Measurements from ENCODE around the gene SVEP1.

The SVEP1 gene

GRCh38 chr9:110344821-110345220 lies 234.7 kb downstream of the SVEP1 start:
- ChIA-PET POLR2A (no interaction called here), CTCF (no interaction called here)
- no peak for DNase-seq (ENCODE audit: extremely low spot score)
- no peak for TF ChIP-seq HDGF (IDR thresholded peaks at IDR 0.05; ENCODE audit: borderline replicate concordance)
- TF ChIP-seq CTBP1 (IDR thresholded peaks at IDR 0.05; ENCODE audit: borderline replicate concordance) = no peak
- no peak for TF ChIP-seq FOXK2 (IDR thresholded peaks at IDR 0.05)
- TF ChIP-seq FOXA1 (IDR thresholded peaks at IDR 0.05) = no peak
- no peak for TF ChIP-seq FOXM1 (IDR thresholded peaks at IDR 0.05; ENCODE audit: borderline replicate concordance)
- no peak for TF ChIP-seq L3MBTL2 (conservative IDR thresholded peaks at IDR 0.05)

GRCh38 chr9:110343551-110343950 lies 236.0 kb downstream of the SVEP1 start:
- TF ChIP-seq SP1 (IDR thresholded peaks at IDR 0.05) = no peak
- TF ChIP-seq FOXA1 (IDR thresholded peaks at IDR 0.05) = no peak
- no peak for TF ChIP-seq FOXK2 (IDR thresholded peaks at IDR 0.05)
- TF ChIP-seq SUZ12 (IDR thresholded peaks at IDR 0.05) = no peak
- TF ChIP-seq CTBP1 (IDR thresholded peaks at IDR 0.05; ENCODE audit: borderline replicate concordance) = no peak
- no peak for TF ChIP-seq FOXM1 (IDR thresholded peaks at IDR 0.05; ENCODE audit: borderline replicate concordance)
- TF ChIP-seq BHLHE40 (IDR thresholded peaks at IDR 0.05; ENCODE audit: borderline replicate concordance) = no peak
- no peak for TF ChIP-seq TARDBP (IDR thresholded peaks at IDR 0.05)
- no peak for TF ChIP-seq PKNOX1 (IDR thresholded peaks at IDR 0.05)
- TF ChIP-seq ARNT (IDR thresholded peaks at IDR 0.05) = no peak
- no peak for TF ChIP-seq L3MBTL2 (conservative IDR thresholded peaks at IDR 0.05)
- TF ChIP-seq HDGF (IDR thresholded peaks at IDR 0.05; ENCODE audit: borderline replicate concordance) = no peak
- TF ChIP-seq ELF4 (IDR thresholded peaks at IDR 0.05) = no peak
- ChIA-PET POLR2A (no interaction called here), CTCF (no interaction called here)
- no peak for DNase-seq (ENCODE audit: extremely low spot score)

DNA sequence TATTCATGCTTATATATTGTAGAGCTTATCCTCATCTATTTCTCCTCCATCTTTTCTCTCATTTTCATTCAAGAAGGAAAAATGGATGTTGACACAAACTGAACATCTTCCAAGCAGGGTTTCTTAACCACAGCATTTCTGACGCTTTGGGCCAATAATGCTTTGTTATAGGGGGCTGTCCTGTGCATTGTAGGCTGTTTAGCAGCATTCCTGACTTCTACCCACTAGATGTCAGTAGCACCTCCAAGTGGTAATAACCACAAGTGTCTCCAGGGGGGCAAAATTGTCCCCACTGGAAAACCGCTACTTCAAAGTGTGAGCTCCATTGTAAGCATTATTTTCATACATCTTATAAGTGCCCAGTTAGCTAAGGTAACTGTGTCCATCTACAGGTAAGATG lies 239.2 kb downstream of the SVEP1 start:
- no peak for DNase-seq (ENCODE audit: extremely low spot score)
- TF ChIP-seq L3MBTL2 (conservative IDR thresholded peaks at IDR 0.05) = no peak
- no peak for TF ChIP-seq ELF4 (IDR thresholded peaks at IDR 0.05)
- TF ChIP-seq ARNT (IDR thresholded peaks at IDR 0.05) = no peak
- TF ChIP-seq LEF1 (IDR thresholded peaks at IDR 0.05; ENCODE audit: borderline replicate concordance) = no peak
- TF ChIP-seq BHLHE40 (IDR thresholded peaks at IDR 0.05; ENCODE audit: borderline replicate concordance) = no peak
- TF ChIP-seq PKNOX1 (IDR thresholded peaks at IDR 0.05) = no peak
- TF ChIP-seq SUZ12 (IDR thresholded peaks at IDR 0.05) = no peak
- no peak for TF ChIP-seq FOXK2 (IDR thresholded peaks at IDR 0.05)
- TF ChIP-seq SP1 (IDR thresholded peaks at IDR 0.05) = no peak
- no peak for TF ChIP-seq FOXA1 (IDR thresholded peaks at IDR 0.05)
- no peak for TF ChIP-seq ZNF384 (IDR thresholded peaks at IDR 0.05)
- POLR2A ChIA-PET = no interaction called here
- CTCF ChIA-PET = interaction anchor here (0.6 to 0.7 kb wide), 2 partner anchors 30 to 88 kb away, joined by 3 read pairs; no protein-coding TSS in a partner anchor

DNA sequence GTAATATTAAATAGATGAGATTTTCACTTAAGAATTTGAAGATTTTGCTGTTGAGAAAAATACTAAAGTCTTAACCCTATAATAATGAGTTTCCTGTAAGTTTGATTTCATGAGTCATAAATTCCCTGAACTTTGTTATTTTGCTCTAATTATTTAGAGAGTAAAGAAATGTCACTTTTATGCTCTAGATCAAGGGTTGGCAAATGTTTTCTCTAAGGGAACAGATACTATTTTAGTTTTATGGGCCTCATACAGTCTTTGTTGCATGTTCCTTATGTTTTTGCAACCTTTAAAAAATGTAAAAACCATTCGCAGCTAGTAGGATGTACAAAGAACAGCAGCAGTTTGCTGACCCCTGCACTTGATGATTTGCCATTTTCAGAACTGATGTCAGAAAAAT lies 241.4 kb downstream of the SVEP1 start:
- ChIA-PET POLR2A (no interaction called here), CTCF (no interaction called here)
- no peak for DNase-seq (ENCODE audit: extremely low spot score)
- no peak for TF ChIP-seq SUZ12 (IDR thresholded peaks at IDR 0.05)
- no peak for TF ChIP-seq CTBP1 (IDR thresholded peaks at IDR 0.05; ENCODE audit: borderline replicate concordance)
- TF ChIP-seq FOXM1 (IDR thresholded peaks at IDR 0.05; ENCODE audit: borderline replicate concordance) = no peak
- TF ChIP-seq FOXA1 (IDR thresholded peaks at IDR 0.05) = no peak
- no peak for TF ChIP-seq PKNOX1 (IDR thresholded peaks at IDR 0.05)
- no peak for TF ChIP-seq TARDBP (IDR thresholded peaks at IDR 0.05)
- TF ChIP-seq ELF4 (IDR thresholded peaks at IDR 0.05) = no peak
- no peak for TF ChIP-seq NFRKB (IDR thresholded peaks at IDR 0.05)
- TF ChIP-seq FOXK2 (IDR thresholded peaks at IDR 0.05) = no peak
- no peak for TF ChIP-seq SP1 (IDR thresholded peaks at IDR 0.05)
- TF ChIP-seq HDGF (IDR thresholded peaks at IDR 0.05; ENCODE audit: borderline replicate concordance) = no peak
- TF ChIP-seq BHLHE40 (IDR thresholded peaks at IDR 0.05; ENCODE audit: borderline replicate concordance) = no peak
- TF ChIP-seq ARNT (IDR thresholded peaks at IDR 0.05) = no peak
- TF ChIP-seq LEF1 (IDR thresholded peaks at IDR 0.05; ENCODE audit: borderline replicate concordance) = no peak
- no peak for TF ChIP-seq ZNF384 (IDR thresholded peaks at IDR 0.05)
- no peak for TF ChIP-seq L3MBTL2 (conservative IDR thresholded peaks at IDR 0.05)

GRCh38 chr9:110337727-110338126 lies 241.8 kb downstream of the SVEP1 start, which contains the start of gene TXNDC8:
TXNDC8 (minus strand) TSS chr9:110337863.
- ChIA-PET CTCF (no interaction called here), POLR2A (no interaction called here)
- DNase-seq (ENCODE audit: extremely low spot score) = no peak
- no peak for TF ChIP-seq ZNF384 (IDR thresholded peaks at IDR 0.05)
- TF ChIP-seq FOXK2 (IDR thresholded peaks at IDR 0.05) = no peak
- TF ChIP-seq ARNT (IDR thresholded peaks at IDR 0.05) = no peak
- TF ChIP-seq CTBP1 (IDR thresholded peaks at IDR 0.05; ENCODE audit: borderline replicate concordance) = no peak
- TF ChIP-seq HDGF (IDR thresholded peaks at IDR 0.05; ENCODE audit: borderline replicate concordance) = no peak
- TF ChIP-seq PKNOX1 (IDR thresholded peaks at IDR 0.05) = no peak
- TF ChIP-seq TARDBP (IDR thresholded peaks at IDR 0.05) = no peak
- no peak for TF ChIP-seq SUZ12 (IDR thresholded peaks at IDR 0.05)
- TF ChIP-seq L3MBTL2 (conservative IDR thresholded peaks at IDR 0.05) = no peak
- no peak for TF ChIP-seq LEF1 (IDR thresholded peaks at IDR 0.05; ENCODE audit: borderline replicate concordance)

- POLR2A ChIA-PET = interaction anchor here (1.1 kb wide), 1 partner anchor 80 kb away, joined by 3 read pairs; the partner anchor contains the start of gene TXN
- DNase-seq (ENCODE audit: extremely low spot score) = no peak
- no peak for TF ChIP-seq PKNOX1 (IDR thresholded peaks at IDR 0.05)
- no peak for TF ChIP-seq HDGF (IDR thresholded peaks at IDR 0.05; ENCODE audit: borderline replicate concordance)
- no peak for TF ChIP-seq FOXK2 (IDR thresholded peaks at IDR 0.05)
- no peak for TF ChIP-seq FOXA1 (IDR thresholded peaks at IDR 0.05)
- TF ChIP-seq TARDBP (IDR thresholded peaks at IDR 0.05) = no peak
- TF ChIP-seq ZNF384 (IDR thresholded peaks at IDR 0.05) = no peak
- no peak for TF ChIP-seq NFRKB (IDR thresholded peaks at IDR 0.05)
- TF ChIP-seq SUZ12 (IDR thresholded peaks at IDR 0.05) = no peak
- no peak for TF ChIP-seq CTBP1 (IDR thresholded peaks at IDR 0.05; ENCODE audit: borderline replicate concordance)
- TF ChIP-seq ELF4 (IDR thresholded peaks at IDR 0.05) = no peak
- TF ChIP-seq SP1 (IDR thresholded peaks at IDR 0.05) = no peak
- TF ChIP-seq FOXM1 (IDR thresholded peaks at IDR 0.05; ENCODE audit: borderline replicate concordance) = no peak
- no peak for TF ChIP-seq LEF1 (IDR thresholded peaks at IDR 0.05; ENCODE audit: borderline replicate concordance)
- TF ChIP-seq BHLHE40 (IDR thresholded peaks at IDR 0.05; ENCODE audit: borderline replicate concordance) = no peak
- no peak for TF ChIP-seq L3MBTL2 (conservative IDR thresholded peaks at IDR 0.05)
- no peak for TF ChIP-seq ARNT (IDR thresholded peaks at IDR 0.05)
- CTCF ChIA-PET = no interaction called here
Observed at GRCh38 chr9:110336363-110336762, 243.2 kb downstream of the SVEP1 start.

Measured in HEK293T (cell line).